ENCODE measurements around the gene SLC36A3.
"Not testable (repeated sequence)": the region's sequence is repeated elsewhere in the genome, so short reads cannot be mapped to it uniquely, and the experiment has no call there.

Gene SLC36A3

GRCh38 chr5:151237685-151238084 lies 65.9 kb downstream of the SLC36A3 start:
- DNase-seq = no peak

GRCh38 chr5:151236888-151237287 lies 66.7 kb downstream of the SLC36A3 start:
- DNase-seq = no peak

- DNase-seq = not testable (repeated sequence)
These were observed 68.4 kb downstream of the SLC36A3 start for GRCh38 chr5:151235239-151235571.

GRCh38 chr5:151234476-151235238 lies 68.9 kb downstream of the SLC36A3 start:
- DNase-seq = no peak

GRCh38 chr5:151233616-151234085 lies 69.9 kb downstream of the SLC36A3 start:
- no peak for DNase-seq

- DNase-seq = no peak
These were observed 72.2 kb downstream of the SLC36A3 start for GRCh38 chr5:151231359-151231758.

- no peak for DNase-seq
These were observed 73.4 kb downstream of the SLC36A3 start for GRCh38 chr5:151230048-151230680.

- no peak for DNase-seq
These were observed 74.6 kb downstream of the SLC36A3 start for GRCh38 chr5:151228986-151229385.

- DNase-seq = no peak
These were observed 75.6 kb downstream of the SLC36A3 start for GRCh38 chr5:151227918-151228447.
